Measurements from ENCODE around the gene EFNA1. TPM values are rescaled to one million over a fixed set of nuclear protein-coding genes. Genes with fewer than 3 reads are reported as not detected.

Gene EFNA1
- total and polyA plus RNA-seq, 4 donors = 58.6 to 236 (median 179) TPM

GRCh38 chr1:155079210-155079486, 48.5 kb upstream of the EFNA1 start:
- WGBS = 4% methylated on average over 10 of the region's 10 CpGs
- H3K4me3 ChIP-seq (ENCODE audit: low read depth in 1 of 3, low read length in 3 of 3) = peak overlapping the region in 1 of 3 donors; percentile 40
- DNase-seq (ENCODE audit: low spot score) = no peak
- H3K9ac ChIP-seq (ENCODE audit: low read depth in 1 of 2, low read length in 2 of 2) = no peak overlapping the region
- H3K27me3 ChIP-seq (ENCODE audit: control insufficient read depth in 4 of 4, insufficient read depth in 4 of 4, low read length in 3 of 4) = peaks cover 0 to 21% (median 8%) of the 10 kb centered on the region in 4 donors
- H3K27ac ChIP-seq (ENCODE audit: low read depth in 1 of 2, low read length in 2 of 2) = no peak overlapping the region
- H3K4me1 ChIP-seq (ENCODE audit: control insufficient read depth in 4 of 4, insufficient read depth in 4 of 4, low read length in 3 of 4) = peaks cover 17 to 40% (median 34%) of the 10 kb centered on the region in 4 donors
- H3K9me3 ChIP-seq (ENCODE audit: control insufficient read depth in 4 of 4, low read length in 3 of 4) = no peaks in the 10 kb centered on the region
- TF ChIP-seq, protein P1, sequence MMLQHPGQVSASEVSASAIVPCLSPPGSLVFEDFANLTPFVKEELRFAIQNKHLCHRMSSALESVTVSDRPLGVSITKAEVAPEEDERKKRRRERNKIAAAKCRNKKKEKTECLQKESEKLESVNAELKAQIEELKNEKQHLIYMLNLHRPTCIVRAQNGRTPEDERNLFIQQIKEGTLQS (IDR thresholded peaks at IDR 0.05) = no peak
- TF ChIP-seq FOXA1 (IDR thresholded peaks at IDR 0.05) = no peak
- TF ChIP-seq CTCF (IDR thresholded peaks at IDR 0.05; ENCODE audit: low read depth, low read length, missing input control) = no peak
- no peaks in the 10 kb centered on the region for H3K36me3 ChIP-seq (ENCODE audit: control insufficient read depth in 4 of 4, insufficient read depth in 3 of 4, low read depth in 1 of 4, low read length in 3 of 4)

- H3K27ac ChIP-seq (ENCODE audit: low read depth in 1 of 2, low read length in 2 of 2) = no peak overlapping the region
- no peaks in the 10 kb centered on the region for H3K36me3 ChIP-seq (ENCODE audit: control insufficient read depth in 4 of 4, insufficient read depth in 3 of 4, low read depth in 1 of 4, low read length in 3 of 4)
- peak overlapping the region in 1 of 3 donors; percentile 40 for H3K4me3 ChIP-seq (ENCODE audit: low read depth in 1 of 3, low read length in 3 of 3)
- H3K4me1 ChIP-seq (ENCODE audit: control insufficient read depth in 4 of 4, insufficient read depth in 4 of 4, low read length in 3 of 4) = peaks cover 21 to 45% (median 37%) of the 10 kb centered on the region in 4 donors
- WGBS = 2% methylated on average over 67 of the region's 67 CpGs
- TF ChIP-seq NR2F2 (IDR thresholded peaks at IDR 0.05) = no peak
- no peak for TF ChIP-seq TAF1 (conservative IDR thresholded peaks at IDR 0.05)
- TF ChIP-seq, protein P2, sequence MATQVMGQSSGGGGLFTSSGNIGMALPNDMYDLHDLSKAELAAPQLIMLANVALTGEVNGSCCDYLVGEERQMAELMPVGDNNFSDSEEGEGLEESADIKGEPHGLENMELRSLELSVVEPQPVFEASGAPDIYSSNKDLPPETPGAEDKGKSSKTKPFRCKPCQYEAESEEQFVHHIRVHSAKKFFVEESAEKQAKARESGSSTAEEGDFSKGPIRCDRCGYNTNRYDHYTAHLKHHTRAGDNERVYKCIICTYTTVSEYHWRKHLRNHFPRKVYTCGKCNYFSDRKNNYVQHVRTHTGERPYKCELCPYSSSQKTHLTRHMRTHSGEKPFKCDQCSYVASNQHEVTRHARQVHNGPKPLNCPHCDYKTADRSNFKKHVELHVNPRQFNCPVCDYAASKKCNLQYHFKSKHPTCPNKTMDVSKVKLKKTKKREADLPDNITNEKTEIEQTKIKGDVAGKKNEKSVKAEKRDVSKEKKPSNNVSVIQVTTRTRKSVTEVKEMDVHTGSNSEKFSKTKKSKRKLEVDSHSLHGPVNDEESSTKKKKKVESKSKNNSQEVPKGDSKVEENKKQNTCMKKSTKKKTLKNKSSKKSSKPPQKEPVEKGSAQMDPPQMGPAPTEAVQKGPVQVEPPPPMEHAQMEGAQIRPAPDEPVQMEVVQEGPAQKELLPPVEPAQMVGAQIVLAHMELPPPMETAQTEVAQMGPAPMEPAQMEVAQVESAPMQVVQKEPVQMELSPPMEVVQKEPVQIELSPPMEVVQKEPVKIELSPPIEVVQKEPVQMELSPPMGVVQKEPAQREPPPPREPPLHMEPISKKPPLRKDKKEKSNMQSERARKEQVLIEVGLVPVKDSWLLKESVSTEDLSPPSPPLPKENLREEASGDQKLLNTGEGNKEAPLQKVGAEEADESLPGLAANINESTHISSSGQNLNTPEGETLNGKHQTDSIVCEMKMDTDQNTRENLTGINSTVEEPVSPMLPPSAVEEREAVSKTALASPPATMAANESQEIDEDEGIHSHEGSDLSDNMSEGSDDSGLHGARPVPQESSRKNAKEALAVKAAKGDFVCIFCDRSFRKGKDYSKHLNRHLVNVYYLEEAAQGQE (IDR thresholded peaks at IDR 0.05) = no peak
- no peak for TF ChIP-seq YY1 (IDR thresholded peaks at IDR 0.05)
- no peak for TF ChIP-seq EGR1 (IDR thresholded peaks at IDR 0.05; ENCODE audit: low read depth in 2 of 2)
- TF ChIP-seq HNF4A (conservative IDR thresholded peaks at IDR 0.05) = no peak
- no peak for TF ChIP-seq SP1 (IDR thresholded peaks at IDR 0.05)
- no peak for TF ChIP-seq GABPA (IDR thresholded peaks at IDR 0.05 in 1 of 2, conservative IDR thresholded peaks at IDR 0.05 in 1 of 2)
- TF ChIP-seq, protein P1 (IDR thresholded peaks at IDR 0.05) = no peak
- TF ChIP-seq CTCF (IDR thresholded peaks at IDR 0.05; ENCODE audit: low read depth, low read length, missing input control) = no peak
- DNase-seq (ENCODE audit: low spot score) = no peak
- H3K27me3 ChIP-seq (ENCODE audit: control insufficient read depth in 4 of 4, insufficient read depth in 4 of 4, low read length in 3 of 4) = peaks cover 0 to 21% (median 8%) of the 10 kb centered on the region in 4 donors
- H3K9ac ChIP-seq (ENCODE audit: low read depth in 1 of 2, low read length in 2 of 2) = no peak overlapping the region
- no peaks in the 10 kb centered on the region for H3K9me3 ChIP-seq (ENCODE audit: control insufficient read depth in 4 of 4, low read length in 3 of 4)
Observed at GRCh38 chr1:155079487-155080311, 48.0 kb upstream of the EFNA1 start.

All from liver (tissue), 9 donors.